Adrenal gland (tissue), 5 donors: ENCODE data around the gene DCK.

Source experiments
- CTCF ChIP-seq, 6 experiments: fragments of 450-650 bp in 4 of 6; fragments of 200-600 bp in 2 of 6; sonication (generic) in 1 of 6; IDR thresholded peaks; 1 replicate in 5 of 6; 2 replicates in 1 of 6; pipeline versions ENCODE4 v1.5.1 to v1.8.0; 2016 to 2021; ENCODE audit warnings: antibody characterized with exemption in 6 of 6, mild to moderate bottlenecking in 2 of 6, moderate library complexity in 1 of 6
- POLR2A ChIP-seq, 2 donors: fragments of 450-650 bp; IDR thresholded peaks; one replicate each; pipeline ENCODE4 v1.6.1; 2017; ENCODE audit warnings: antibody characterized with exemption in 2 of 2, mild to moderate bottlenecking in 2 of 2, moderate library complexity in 1 of 2
- donor health status: DM: no; HTN: no; CAD: no.

- TF ChIP-seq CTCF (IDR thresholded peaks at IDR 0.05): no peak
- no peak for TF ChIP-seq POLR2A (IDR thresholded peaks at IDR 0.05)
Measured at GRCh38 chr4:70996018-70996360, 2.5 kb downstream of the DCK start.
